ENCODE results near the gene CPNE4. TPM values are rescaled to one million over a fixed set of nuclear protein-coding genes. Genes with fewer than 3 reads are reported as not detected.

Gene CPNE4
- total RNA-seq, 1 experiment from 2014 or later: 1.9 TPM

GRCh38 chr3:131983689-131984088, 51.1 kb downstream of the CPNE4 start:
- H3K27me3 Mint-ChIP-seq (ENCODE audit: low read depth): no peaks in the 10 kb centered on the region; the same call in 1 of the 2 replicates
- Histone ChIP-seq H2BK5ac (ENCODE audit: insufficient read length, low read length) (no peak overlapping the region), H3K9ac (ENCODE audit: extremely low read depth, insufficient read length, low read length) (no peak overlapping the region), H2BK12ac (ENCODE audit: insufficient read length, low read depth, low read length) (no peak overlapping the region), H3K23me2 (ENCODE audit: insufficient read length, low read depth, low read length, poor library complexity, severe bottlenecking) (no peaks in the 10 kb centered on the region), H2BK20ac (ENCODE audit: low read depth, low read length, poor library complexity, severe bottlenecking) (no peak overlapping the region), H2AFZ (ENCODE audit: low read length) (no peak overlapping the region), H3K23ac (ENCODE audit: insufficient read length, low read depth, low read length) (no peak overlapping the region), H3K56ac (ENCODE audit: insufficient read length, low read depth, low read length) (no peak overlapping the region), H3K79me1 (ENCODE audit: insufficient read depth, low read depth, low read length, poor library complexity, severe bottlenecking) (no peaks in the 10 kb centered on the region), H3T11ph (ENCODE audit: low read length) (no peak overlapping the region), H3K14ac (ENCODE audit: insufficient read depth, low read length) (no peak overlapping the region), H4K91ac (ENCODE audit: insufficient read length, low read depth, low read length) (no peak overlapping the region), H4K8ac (replicated peaks; ENCODE audit: insufficient read length, low read depth, low read length) (no peak overlapping the region), H3K4me1 (ENCODE audit: insufficient read depth, low read length) (no peaks in the 10 kb centered on the region), H3K79me2 (ENCODE audit: insufficient read depth, low read length) (no peaks in the 10 kb centered on the region), H4K5ac (ENCODE audit: insufficient read length, low read depth, low read length) (no peak overlapping the region), H2BK15ac (ENCODE audit: low read depth, low read length) (no peak overlapping the region), H2BK120ac (ENCODE audit: low read depth, low read length, poor library complexity, severe bottlenecking) (no peak overlapping the region), H3K27me3 (ENCODE audit: insufficient read depth, low read length) (no peaks in the 10 kb centered on the region), H4K20me1 (ENCODE audit: control insufficient read depth, insufficient read depth, insufficient read length) (no peaks in the 10 kb centered on the region), H3K4me2 (ENCODE audit: insufficient read depth, insufficient read length, low read length) (no peak overlapping the region), H3K4ac (ENCODE audit: low read depth, low read length) (no peak overlapping the region), H2AK5ac (ENCODE audit: insufficient read length, low read length) (no peak overlapping the region), H3K9me3 (ENCODE audit: control insufficient read depth, low read depth, low read length) (no peaks in the 10 kb centered on the region), H3K18ac (ENCODE audit: insufficient read length, low read depth, low read length) (no peak overlapping the region), H3K27ac (ENCODE audit: insufficient read length, low read depth, low read length) (no peak overlapping the region)
- no peak overlapping the region for H3K27ac Mint-ChIP-seq
- peaks cover 2 to 19% (median 3%) of the 10 kb centered on the region in 3 experiments; a peak in 5 of 7 replicates for H3K36me3 Mint-ChIP-seq (ENCODE audit: insufficient read depth in 1 of 3, low read depth in 3 of 3)
- no CpG with 5 or more reads among the region's 1 CpG for WGBS (ENCODE audit: extremely low coverage, insufficient read length, low lambda C conversion rate)
- H3K4me3 Mint-ChIP-seq: no peak overlapping the region
- H3K9me3 Mint-ChIP-seq: peaks cover 2 to 13% of the 10 kb centered on the region in 2 experiments
- DNase-seq: no peak
- H3K4me1 Mint-ChIP-seq: peaks cover 5 to 9% of the 10 kb centered on the region in 2 experiments
- TF ChIP-seq, protein P1, sequence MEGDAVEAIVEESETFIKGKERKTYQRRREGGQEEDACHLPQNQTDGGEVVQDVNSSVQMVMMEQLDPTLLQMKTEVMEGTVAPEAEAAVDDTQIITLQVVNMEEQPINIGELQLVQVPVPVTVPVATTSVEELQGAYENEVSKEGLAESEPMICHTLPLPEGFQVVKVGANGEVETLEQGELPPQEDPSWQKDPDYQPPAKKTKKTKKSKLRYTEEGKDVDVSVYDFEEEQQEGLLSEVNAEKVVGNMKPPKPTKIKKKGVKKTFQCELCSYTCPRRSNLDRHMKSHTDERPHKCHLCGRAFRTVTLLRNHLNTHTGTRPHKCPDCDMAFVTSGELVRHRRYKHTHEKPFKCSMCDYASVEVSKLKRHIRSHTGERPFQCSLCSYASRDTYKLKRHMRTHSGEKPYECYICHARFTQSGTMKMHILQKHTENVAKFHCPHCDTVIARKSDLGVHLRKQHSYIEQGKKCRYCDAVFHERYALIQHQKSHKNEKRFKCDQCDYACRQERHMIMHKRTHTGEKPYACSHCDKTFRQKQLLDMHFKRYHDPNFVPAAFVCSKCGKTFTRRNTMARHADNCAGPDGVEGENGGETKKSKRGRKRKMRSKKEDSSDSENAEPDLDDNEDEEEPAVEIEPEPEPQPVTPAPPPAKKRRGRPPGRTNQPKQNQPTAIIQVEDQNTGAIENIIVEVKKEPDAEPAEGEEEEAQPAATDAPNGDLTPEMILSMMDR (conservative IDR thresholded peaks at IDR 0.05): no peak
